ENCODE data around the gene P4HA2.

DNA sequence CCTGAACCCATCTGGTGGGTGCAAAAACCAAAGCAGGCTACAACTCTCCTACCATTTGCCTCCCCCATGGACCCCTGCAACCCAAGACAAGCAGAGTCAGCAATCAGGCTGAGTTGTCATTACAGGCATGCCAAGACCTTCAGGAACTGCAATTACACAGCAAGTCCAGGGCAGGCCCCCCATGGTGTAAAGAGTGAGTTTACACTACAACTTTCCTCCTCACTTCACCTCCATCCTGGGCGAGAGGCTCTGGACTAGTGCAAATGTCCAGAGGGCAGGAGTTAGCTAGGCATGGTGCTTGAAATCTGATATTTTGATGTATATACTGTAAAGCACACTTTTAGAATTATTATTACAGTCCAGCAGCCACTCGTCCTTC lies 7.0 kb upstream of the P4HA2 start:
- no peak for TF ChIP-seq RFX5 (IDR thresholded peaks at IDR 0.05; ENCODE audit: borderline replicate concordance, low read depth, low read length)
- TF ChIP-seq ASH2L (IDR thresholded peaks at IDR 0.05; ENCODE audit: low read length): no peak
- TF ChIP-seq EZH2 (IDR thresholded peaks at IDR 0.05; ENCODE audit: low read depth, low read length, severe bottlenecking): no peak
- TF ChIP-seq MAFK (IDR thresholded peaks at IDR 0.05; ENCODE audit: low read depth, low read length): no peak
- TF ChIP-seq, protein P1, sequence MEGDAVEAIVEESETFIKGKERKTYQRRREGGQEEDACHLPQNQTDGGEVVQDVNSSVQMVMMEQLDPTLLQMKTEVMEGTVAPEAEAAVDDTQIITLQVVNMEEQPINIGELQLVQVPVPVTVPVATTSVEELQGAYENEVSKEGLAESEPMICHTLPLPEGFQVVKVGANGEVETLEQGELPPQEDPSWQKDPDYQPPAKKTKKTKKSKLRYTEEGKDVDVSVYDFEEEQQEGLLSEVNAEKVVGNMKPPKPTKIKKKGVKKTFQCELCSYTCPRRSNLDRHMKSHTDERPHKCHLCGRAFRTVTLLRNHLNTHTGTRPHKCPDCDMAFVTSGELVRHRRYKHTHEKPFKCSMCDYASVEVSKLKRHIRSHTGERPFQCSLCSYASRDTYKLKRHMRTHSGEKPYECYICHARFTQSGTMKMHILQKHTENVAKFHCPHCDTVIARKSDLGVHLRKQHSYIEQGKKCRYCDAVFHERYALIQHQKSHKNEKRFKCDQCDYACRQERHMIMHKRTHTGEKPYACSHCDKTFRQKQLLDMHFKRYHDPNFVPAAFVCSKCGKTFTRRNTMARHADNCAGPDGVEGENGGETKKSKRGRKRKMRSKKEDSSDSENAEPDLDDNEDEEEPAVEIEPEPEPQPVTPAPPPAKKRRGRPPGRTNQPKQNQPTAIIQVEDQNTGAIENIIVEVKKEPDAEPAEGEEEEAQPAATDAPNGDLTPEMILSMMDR (IDR thresholded peaks at IDR 0.05; ENCODE audit: control extremely low read depth in 1 of 3, insufficient read depth in 1 of 3, low read depth in 1 of 3, low read length in 3 of 3): no peak
- no peak for TF ChIP-seq RNF2 (IDR thresholded peaks at IDR 0.05; ENCODE audit: borderline replicate concordance, low read depth, low read length, missing control alignments, poor library complexity, severe bottlenecking)
- TF ChIP-seq SP1 (IDR thresholded peaks at IDR 0.05; ENCODE audit: low read depth, low read length): no peak
- no peak for TF ChIP-seq EGR1 (IDR thresholded peaks at IDR 0.05; ENCODE audit: borderline replicate concordance, low read depth, low read length)
- TF ChIP-seq YY1 (IDR thresholded peaks at IDR 0.05; ENCODE audit: low read depth, low read length): no peak
- TF ChIP-seq RAD21 (IDR thresholded peaks at IDR 0.05 in 1 of 2, conservative IDR thresholded peaks at IDR 0.05 in 1 of 2; ENCODE audit: low read depth in 2 of 2, low read length in 2 of 2): no peak
- TF ChIP-seq POLR2AphosphoS5 (IDR thresholded peaks at IDR 0.05; ENCODE audit: low read depth, low read length): no peak
- TF ChIP-seq SRF (IDR thresholded peaks at IDR 0.05; ENCODE audit: low read depth, low read length): no peak
- no peak for TF ChIP-seq FOSL1 (IDR thresholded peaks at IDR 0.05; ENCODE audit: insufficient read depth, low read depth, low read length)

Measured in H1 (cell line).